Dermis blood vessel endothelial cell (primary cell): ENCODE measurements around the gene HBD. TPM values are rescaled to one million over a fixed set of nuclear protein-coding genes. Genes with fewer than 3 reads are reported as not detected.

Experiments
- DNase-seq: peaks from one replicate; pipeline ENCODE4 v3.0.0; 2010
- total RNA-seq: library from RNA; depleted of rRNA; stranded (reverse); fragments of >200 nt; gene quantifications from 2 replicates; pipeline ENCODE4 v1.2.3, GENCODE V29; 2014

Gene HBD
- total RNA-seq, 1 donor from 2014 or later = not detected

DNA sequence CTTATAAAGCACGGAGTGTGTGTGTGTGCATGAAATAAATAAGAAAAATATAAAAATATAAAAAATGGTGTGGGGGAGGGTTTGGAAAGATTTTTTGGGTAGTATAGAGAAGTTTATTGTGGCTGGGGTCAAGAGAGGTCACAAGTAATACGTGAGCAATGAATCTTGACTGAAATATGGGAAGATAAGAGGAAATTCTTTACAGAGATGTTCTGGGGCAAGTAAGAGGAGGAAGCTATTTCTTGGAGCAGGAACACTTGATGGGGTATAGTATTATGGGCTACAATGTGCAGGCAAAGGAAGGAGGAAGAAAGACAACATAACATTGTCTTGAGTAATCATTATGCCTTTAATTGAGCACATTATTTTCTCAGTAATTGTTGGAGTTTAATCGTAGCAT, 2.1 kb downstream of the HBD start:
- DNase-seq = no peak

DNA sequence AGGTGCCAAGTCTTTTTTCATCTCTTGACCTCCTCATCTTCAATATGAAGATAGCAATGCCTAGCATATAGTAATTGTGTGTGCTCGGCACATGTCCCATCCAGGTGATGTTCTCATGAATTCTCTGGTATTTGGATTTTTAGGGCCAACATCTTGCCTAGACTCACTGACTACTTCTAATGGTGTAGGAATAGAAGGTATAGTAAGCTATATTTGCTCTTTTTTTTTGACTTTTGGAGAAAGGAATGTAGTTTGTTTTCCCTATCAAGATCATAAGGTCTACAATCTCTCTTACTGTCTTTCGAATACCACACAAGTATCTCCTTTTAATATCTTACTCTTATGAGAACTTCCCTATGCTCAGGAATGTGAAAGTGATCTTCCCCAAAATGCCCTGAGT, 3.2 kb downstream of the HBD start:
- no peak for DNase-seq

DNA sequence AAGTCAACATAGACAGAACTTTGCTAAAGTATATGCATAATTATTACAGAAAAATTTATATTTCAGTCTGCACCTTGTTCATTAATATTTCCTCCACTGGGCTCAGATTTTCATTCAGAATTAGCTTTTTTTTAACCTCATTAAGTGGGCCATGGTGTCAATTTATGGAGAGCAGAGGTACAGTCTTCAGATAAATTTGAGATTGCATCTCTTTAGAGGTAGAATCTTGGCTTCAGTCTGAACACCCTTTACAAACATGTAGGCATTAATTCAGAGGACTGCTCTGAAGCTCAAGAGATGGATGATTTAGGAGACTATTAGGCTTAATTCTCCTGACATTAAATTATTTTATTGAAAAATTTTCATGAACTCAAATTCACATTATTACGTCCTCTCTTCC, 4.0 kb downstream of the HBD start:
- DNase-seq = no peak

DNA sequence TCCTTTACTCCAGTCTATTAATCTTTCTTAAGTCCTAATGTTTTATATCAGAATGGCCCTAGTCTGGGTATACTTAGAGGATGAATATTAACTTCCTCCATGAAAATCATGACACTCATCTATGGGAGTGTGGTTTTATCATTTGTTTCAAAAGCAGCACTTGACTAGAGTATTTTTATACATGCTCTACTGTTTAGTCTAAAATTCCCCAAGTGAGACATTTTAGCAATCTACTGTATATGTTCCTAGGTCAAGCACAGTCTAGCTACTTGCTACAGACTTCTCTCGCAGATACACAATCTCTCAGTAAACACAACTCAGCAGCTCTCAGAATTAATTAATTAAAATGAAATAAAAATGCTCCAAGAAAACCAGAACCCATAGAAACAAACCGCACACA, 4.5 kb downstream of the HBD start:
- DNase-seq = no peak

DNA sequence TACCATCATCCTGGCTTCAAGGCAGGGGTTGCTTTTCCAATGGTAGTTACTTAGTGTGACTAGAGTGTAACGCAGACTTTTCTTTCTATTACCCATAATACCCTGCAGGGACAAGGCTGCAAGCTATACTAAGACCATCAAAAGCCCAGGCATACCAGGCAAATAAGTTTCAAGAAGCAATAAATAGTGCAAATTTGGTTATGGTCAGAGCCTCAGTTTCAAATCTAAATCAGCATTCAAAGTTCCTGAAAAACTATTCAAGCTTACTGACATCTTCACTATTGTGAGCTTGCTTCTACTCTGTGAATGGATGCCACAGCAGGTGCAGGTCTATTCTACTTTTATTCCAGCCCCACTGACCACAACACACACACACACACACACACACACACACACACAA, 4.9 kb downstream of the HBD start:
- no peak for DNase-seq

DNA sequence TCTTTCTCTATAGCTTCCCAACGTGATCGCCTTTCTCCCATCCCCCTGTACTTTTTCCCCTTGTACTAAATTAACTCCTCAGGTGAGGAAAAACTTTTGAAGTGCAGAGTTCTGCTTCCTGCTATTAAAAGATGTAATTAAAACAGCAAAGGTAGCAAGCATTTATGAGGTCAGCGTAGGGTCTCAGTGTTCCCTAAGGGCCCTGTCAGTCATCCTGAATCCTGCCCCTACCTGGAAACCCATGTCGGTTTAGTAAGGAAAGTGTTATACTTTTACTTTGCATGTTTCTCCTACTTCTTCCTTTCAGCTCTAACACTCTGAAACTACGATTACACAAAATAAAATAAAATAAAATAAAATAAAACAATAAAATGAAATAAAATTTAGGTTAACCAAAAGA, 6.2 kb downstream of the HBD start:
- no peak for DNase-seq

DNA sequence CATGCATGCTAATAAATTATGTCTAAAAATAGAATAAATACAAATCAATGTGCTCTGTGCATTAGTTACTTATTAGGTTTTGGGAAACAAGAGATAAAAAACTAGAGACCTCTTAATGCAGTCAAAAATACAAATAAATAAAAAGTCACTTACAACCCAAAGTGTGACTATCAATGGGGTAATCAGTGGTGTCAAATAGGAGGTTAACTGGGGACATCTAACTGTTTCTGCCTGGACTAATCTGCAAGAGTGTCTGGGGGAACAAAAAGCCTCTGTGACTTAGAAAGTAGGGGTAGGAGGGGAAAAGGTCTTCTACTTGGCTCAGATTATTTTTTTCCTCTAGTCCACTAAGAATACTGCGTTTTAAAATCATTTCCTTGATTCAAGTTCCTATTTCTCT, 6.6 kb downstream of the HBD start:
- DNase-seq = no peak

DNA sequence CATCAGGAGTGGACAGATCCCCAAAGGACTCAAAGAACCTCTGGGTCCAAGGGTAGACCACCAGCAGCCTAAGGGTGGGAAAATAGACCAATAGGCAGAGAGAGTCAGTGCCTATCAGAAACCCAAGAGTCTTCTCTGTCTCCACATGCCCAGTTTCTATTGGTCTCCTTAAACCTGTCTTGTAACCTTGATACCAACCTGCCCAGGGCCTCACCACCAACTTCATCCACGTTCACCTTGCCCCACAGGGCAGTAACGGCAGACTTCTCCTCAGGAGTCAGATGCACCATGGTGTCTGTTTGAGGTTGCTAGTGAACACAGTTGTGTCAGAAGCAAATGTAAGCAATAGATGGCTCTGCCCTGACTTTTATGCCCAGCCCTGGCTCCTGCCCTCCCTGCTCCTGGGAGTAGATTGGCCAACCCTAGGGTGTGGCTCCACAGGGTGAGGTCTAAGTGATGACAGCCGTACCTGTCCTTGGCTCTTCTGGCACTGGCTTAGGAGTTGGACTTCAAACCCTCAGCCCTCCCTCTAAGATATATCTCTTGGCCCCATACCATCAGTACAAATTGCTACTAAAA, 7.5 kb downstream of the HBD start, which contains the start of gene HBB:
TSS of gene HBB (minus strand) at position 340 of the 579 bp plus-strand sequence. CDS start at position 290, 50 bp downstream.
- DNase-seq = no peak

DNA sequence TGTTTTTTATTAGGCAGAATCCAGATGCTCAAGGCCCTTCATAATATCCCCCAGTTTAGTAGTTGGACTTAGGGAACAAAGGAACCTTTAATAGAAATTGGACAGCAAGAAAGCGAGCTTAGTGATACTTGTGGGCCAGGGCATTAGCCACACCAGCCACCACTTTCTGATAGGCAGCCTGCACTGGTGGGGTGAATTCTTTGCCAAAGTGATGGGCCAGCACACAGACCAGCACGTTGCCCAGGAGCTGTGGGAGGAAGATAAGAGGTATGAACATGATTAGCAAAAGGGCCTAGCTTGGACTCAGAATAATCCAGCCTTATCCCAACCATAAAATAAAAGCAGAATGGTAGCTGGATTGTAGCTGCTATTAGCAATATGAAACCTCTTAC, 8.8 kb downstream of the HBD start:
- no peak for DNase-seq

DNA sequence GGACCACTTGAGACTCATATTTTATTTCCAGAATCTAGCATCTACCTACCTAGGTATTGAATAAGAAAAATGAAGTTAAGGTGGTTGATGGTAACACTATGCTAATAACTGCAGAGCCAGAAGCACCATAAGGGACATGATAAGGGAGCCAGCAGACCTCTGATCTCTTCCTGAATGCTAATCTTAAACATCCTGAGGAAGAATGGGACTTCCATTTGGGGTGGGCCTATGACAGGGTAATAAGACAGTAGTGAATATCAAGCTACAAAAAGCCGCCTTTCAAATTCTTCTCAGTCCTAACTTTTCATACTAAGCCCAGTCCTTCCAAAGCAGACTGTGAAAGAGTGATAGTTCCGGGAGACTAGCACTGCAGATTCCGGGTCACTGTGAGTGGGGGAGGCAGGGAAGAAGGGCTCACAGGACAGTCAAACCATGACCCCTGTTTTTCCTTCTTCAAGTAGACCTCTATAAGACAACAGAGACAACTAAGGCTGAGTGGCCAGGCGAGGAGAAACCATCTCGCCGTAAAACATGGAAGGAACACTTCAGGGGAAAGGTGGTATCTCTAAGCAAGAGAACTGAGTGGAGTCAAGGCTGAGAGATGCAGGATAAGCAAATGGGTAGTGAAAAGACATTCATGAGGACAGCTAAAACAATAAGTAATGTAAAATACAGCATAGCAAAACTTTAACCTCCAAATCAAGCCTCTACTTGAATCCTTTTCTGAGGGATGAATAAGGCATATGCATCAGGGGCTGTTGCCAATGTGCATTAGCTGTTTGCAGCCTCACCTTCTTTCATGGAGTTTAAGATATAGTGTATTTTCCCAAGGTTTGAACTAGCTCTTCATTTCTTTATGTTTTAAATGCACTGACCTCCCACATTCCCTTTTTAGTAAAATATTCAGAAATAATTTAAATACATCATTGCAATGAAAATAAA, 9.5 kb downstream of the HBD start:
- DNase-seq = no peak

DNA sequence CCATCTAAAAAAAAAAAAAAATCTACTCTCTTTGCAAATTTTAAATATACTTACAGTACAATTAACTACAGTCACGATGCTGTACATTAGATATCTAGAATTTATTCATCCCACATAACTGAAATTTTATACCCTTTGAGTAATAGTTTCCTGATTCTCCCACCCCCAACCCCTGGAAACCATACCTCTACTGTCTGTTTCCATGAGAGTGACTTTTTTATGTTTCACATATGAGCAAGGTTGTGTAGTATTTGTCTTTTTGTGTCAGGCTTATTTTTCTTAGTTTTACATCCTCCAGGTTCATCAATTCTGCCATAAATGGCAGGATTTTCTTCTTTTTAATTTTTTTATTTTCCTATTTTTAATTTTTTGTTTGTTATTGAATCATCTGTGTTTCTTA, 10.6 kb downstream of the HBD start:
- DNase-seq = no peak

DNA sequence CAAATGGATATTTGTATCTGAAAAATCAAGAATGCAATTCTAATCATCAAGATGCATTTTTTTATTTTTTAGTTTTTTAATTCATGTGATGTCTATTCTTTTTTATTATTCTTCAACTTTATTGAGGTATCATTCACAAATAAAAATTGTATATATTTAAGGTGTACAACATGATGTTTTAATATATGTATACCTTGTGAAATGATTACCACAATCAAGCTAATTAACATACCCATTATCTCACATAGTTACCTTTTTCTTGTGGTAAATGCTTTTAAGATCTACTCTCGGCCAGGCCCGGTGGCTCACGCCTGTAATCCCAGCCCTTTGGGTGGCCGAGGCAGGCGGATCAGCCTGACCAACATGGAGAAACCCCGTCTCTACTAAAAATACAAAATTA, 11.1 kb downstream of the HBD start:
- DNase-seq = no peak

DNA sequence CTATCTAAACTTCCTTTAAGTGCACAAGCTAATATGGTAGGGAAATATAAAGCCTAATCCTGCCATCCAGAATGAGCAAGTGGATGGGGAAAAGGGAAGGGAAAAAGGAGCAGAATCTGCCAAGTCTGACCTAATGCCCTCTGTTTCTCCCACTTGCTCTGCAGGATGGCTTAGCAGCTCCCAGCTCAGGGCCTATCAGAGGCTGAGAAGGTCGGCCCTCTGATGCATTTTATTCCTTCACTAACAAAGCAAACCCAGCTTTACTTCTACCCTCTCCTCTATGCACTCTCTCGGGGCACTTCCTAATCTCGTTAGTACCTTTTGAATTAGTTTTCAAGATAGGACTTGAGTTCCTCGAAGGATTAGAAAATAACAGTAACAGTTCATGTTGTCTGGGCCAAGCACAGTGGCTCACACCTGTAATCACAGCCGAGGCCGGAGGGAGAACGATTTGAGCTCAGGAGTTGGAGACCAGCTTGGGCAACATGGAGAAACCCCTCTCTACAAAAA, 23.9 kb downstream of the HBD start:
- DNase-seq = no peak

DNA sequence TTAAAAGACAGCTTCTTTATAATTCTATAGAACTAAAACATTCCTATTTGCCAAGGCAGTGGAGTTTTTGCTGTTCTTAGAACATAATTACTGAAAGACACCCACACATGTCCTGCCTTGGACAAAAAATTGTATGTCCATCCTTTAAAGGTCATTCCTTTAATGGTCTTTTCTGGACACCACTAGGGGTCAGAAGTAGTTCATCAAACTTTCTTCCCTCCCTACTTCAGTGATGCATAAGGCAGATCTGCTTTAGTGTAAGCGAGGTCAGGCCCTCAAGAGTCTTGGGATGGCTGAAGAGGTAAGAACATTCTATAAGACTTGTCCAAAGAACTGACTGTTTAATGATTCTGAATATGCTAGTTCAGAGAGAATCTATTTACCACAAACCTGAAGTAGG, 29.5 kb downstream of the HBD start:
- peak; percentile 43 for DNase-seq

DNA sequence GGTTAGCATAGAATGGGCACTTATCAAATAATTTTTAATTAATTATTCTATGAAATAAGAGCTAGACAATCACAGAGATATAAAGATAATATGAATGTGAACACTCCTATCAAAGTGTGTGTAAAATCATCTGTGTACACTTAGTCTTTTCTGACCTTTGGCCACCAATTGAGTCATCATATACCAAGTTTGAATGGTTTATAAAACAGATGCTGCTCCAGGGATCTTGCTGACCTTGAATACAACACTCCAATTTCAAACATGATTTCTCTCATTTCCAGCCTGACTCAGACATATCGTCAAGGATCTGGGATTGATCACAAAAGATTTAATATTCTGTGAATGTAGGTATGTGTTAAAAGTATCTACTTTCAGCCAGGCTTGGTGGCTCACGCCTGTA, 30.9 kb downstream of the HBD start:
- no peak for DNase-seq

DNA sequence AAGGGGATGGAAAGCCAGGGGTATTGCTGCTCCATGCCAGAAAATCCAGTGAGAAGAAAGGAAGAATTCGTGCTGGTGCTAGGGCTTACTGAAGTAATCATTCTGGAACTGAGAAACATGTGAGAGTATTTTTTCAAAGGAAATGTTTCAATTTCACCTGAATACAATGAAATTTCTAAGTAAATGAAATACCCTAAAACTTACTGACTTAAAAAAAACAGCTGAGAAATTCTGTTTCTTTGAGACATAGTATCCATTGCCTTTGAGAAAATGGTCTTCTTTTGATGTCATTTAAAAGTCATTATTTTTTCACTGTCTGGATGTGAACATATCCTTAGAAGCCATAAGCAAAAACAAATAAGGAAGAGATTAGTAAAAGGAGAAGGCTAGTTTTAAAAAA, 33.7 kb downstream of the HBD start, which contains the start of gene OR51V1:
TSS of gene OR51V1 (minus strand) at position 101 of the 400 bp plus-strand sequence. CDS start at position 101, 0 bp downstream.
- no peak for DNase-seq

DNA sequence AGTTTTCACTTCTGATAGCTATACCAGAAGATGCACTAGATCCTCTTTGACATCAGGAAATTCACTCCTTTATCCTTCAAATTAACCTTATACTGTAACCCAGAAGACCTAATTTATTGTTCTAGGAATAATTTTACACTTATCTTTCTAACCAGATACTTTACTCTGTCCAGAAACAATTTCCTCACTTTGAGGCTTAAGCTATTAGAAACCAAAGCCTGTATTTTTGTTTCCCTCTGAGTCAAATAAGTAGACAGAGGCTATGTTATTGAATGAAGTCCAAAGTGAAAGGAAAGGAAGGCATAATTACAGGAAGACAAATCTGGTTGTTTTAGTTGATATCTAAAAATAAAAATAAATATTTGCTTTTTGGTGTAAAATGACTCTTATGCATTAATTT, 36.0 kb downstream of the HBD start:
- DNase-seq = no peak

DNA sequence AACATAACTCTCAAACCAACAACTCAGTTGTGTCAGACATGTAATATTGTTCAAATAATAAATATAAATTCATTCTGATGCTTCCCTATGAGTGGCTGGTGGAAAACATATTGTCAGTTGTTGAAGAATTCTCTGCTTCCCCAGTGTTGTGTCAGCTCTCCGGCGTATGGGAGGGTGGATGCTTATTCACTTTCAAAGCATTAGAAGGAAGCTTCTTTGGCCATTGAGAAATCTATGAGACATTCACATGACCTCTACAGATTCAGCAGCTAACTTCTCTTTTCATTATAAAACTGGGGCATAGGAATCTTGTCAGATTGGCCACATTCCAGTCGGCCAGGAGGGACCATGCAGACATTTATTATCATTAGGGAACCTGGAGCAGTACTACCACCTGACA, 36.7 kb downstream of the HBD start:
- no peak for DNase-seq

DNA sequence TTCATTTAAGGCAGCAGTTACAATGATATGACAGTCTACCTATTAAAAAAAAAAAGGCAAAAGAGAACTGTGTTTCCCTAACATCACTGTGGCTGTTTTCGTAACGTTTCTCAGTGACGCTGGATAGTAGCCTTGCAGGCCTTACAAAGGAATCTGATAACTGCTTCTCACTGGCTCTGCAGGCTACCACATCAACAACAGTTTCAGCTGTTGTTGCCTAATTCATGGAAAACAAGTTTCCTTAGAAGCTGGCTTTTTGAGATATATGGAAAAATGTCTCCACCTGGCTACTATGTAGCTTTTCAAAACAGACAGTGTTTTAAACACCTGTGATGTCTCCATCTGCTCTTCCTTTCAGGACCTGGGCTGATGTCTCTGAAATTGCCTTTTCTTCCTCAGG, 37.6 kb downstream of the HBD start:
- DNase-seq = no peak

DNA sequence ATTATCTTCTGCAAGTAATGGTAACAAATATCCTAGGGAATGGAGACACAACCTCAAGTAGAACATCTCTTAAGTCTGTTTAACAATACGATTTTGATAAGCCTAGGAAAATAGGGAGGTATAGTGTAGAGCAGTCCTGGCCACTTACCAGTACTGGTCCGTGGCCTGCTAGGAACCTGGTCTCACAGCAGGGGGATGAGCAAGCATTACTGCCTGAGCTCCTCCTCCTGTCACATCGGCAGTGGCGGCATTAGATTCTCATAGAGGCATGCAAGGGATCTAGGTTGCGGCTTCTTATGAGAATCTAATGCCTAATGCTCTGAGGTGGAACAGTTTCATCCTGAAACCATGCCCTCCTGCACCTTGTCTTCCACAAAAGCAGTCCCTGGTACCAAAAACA, 38.2 kb downstream of the HBD start:
- no peak for DNase-seq

DNA sequence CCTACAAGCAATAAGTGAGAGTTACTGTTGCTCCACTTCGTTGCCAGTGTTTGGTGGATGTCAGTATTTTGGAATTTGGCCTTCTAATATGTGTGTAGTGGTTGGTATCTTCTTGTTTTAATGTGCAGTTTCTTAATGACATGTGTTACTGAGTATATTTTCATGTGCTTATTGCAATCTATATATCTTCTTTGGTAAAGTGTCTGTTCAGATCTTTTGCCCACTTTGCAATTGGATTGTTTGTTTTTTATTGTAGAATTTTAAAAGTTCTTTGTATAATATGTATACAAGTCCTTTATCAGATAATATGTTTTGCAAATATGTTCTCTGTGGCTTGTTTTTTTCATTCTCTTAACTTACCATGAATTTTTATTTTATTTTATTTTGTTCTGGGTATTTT, 41.5 kb downstream of the HBD start:
- DNase-seq = no peak

DNA sequence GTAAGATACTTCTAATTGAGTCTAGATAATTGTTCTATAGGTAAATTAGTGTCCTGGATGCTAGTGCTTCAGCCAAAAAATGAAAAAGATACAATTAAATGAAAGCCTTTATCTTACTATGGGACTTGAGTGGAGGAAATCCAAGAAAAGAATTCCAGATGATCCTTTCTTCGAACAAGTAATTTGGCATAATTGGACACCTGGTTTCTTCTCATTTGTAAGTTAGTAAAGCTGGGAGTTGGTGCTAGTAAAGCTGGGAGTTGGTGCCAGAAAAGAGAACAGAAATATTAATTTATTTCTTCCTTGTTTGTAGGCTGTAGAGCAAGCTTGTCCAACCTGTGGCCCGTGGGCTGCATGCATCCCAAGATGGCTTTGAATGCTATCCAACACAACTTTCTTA, 46.1 kb downstream of the HBD start:
- no peak for DNase-seq
